OCI-LY7 (cell line): ENCODE measurements around the gene NAALADL2. TPM values are rescaled to one million over a fixed set of nuclear protein-coding genes. Genes with fewer than 3 reads are reported as not detected.

ENCODE experiments used
- BruUV-seq: library from RNA; stranded (reverse); fragments of 400-500 nt; replicated peaks from 2 replicates; lab custom pipeline; 2021; lab: Mats Ljungman, UMichigan
- CTCF ChIA-PET: fragments of 300-600 bp; sonication (Branson Sonifier 250); formaldehyde crosslinking; loops from one replicate; lab custom pipeline; 2022; ENCODE audit warnings: antibody characterized with exemption; ENCODE audit not compliant: unreplicated experiment; lab: Charles Lee
- POLR2A ChIA-PET: fragments of 300-600 bp; sonication (Branson Sonifier 250); formaldehyde crosslinking; loops from one replicate; lab custom pipeline; 2022; ENCODE audit warnings: antibody characterized with exemption; lab: Charles Lee
- DNase-seq: peaks from one replicate; pipeline ENCODE4 v3.0.0-alpha.2; 2015; ENCODE audit warnings: low spot score
- H2AFZ ChIP-seq: fragments of 200-600 bp; sonication (generic), shearing (Covaris generic); 2 replicates; pipeline ENCODE4 v1.6.1; 2014; ENCODE audit warnings: mild to moderate bottlenecking, antibody characterized with exemption, low read length, moderate library complexity
- H3K27ac ChIP-seq: fragments of 200-600 bp; sonication (generic); 2 replicates; pipeline ENCODE4 v1.5.1; 2014; ENCODE audit warnings: mixed run types, low read depth, mild to moderate bottlenecking, moderate library complexity, low read length, inconsistent platforms; ENCODE audit not compliant: poor library complexity, severe bottlenecking
- H3K36me3 ChIP-seq: fragments of 200-600 bp; sonication (generic); 2 replicates; pipeline ENCODE4 v1.6.1; 2014; ENCODE audit warnings: mild to moderate bottlenecking, antibody characterized with exemption, low read length, moderate library complexity, mixed read lengths; ENCODE audit not compliant: insufficient read depth
- H3K4me1 ChIP-seq: fragments of 200-600 bp; sonication (generic); 2 replicates; pipeline ENCODE4 v1.5.1; 2014; ENCODE audit warnings: mild to moderate bottlenecking, low read length; ENCODE audit not compliant: insufficient read depth, poor library complexity, severe bottlenecking
- H3K4me2 ChIP-seq: fragments of 200-600 bp; sonication (generic); 2 replicates; pipeline ENCODE4 v1.6.1; 2014; ENCODE audit warnings: mild to moderate bottlenecking, low read length
- H3K4me3 ChIP-seq: fragments of 200-600 bp; sonication (generic); 2 replicates; pipeline ENCODE4 v1.5.1; 2014; ENCODE audit warnings: mild to moderate bottlenecking, low read depth, low read length; ENCODE audit not compliant: poor library complexity, severe bottlenecking
- H3K79me2 ChIP-seq: fragments of 200-600 bp; sonication (generic); 2 replicates; pipeline ENCODE4 v1.6.1; 2016; ENCODE audit warnings: low read depth, mild to moderate bottlenecking, low read length, moderate library complexity, mixed read lengths; ENCODE audit not compliant: insufficient read depth
- H3K9me2 ChIP-seq: fragments of 200-600 bp; sonication (generic); 2 replicates; pipeline ENCODE4 v1.6.1; 2016; ENCODE audit warnings: mild to moderate bottlenecking, low read length, mixed read lengths; ENCODE audit not compliant: insufficient read depth
- H3K9me3 ChIP-seq: fragments of 200-600 bp; sonication (generic); 2 replicates; pipeline ENCODE4 v1.6.1; 2014; ENCODE audit warnings: mild to moderate bottlenecking, mixed run types, low read length, mixed read lengths
- H4K20me1 ChIP-seq: fragments of 200-600 bp; sonication (generic); 2 replicates; pipeline ENCODE4 v1.6.1; 2014; ENCODE audit warnings: mild to moderate bottlenecking, antibody characterized with exemption, low read length, moderate library complexity, mixed read lengths; ENCODE audit not compliant: insufficient read depth
- CTCF ChIP-seq: fragments of 200-600 bp; sonication (generic); conservative IDR thresholded peaks from 2 replicates; pipeline ENCODE4 v1.5.1; 2014; ENCODE audit warnings: mild to moderate bottlenecking, antibody characterized with exemption, low read length, moderate library complexity, mixed read lengths
- EZH2phosphoT487 ChIP-seq: fragments of 200-600 bp; sonication (generic); IDR thresholded peaks from 2 replicates; pipeline ENCODE4 v1.6.1; 2018; ENCODE audit warnings: low read depth, borderline replicate concordance, mild to moderate bottlenecking, mixed run types, antibody characterized with exemption, low read length, moderate library complexity, mixed read lengths
- intact Hi-C: fragments of 100-400 bp; cut with micrococcal nuclease; formaldehyde crosslinking; loops from one replicate; pipeline ENCODE4 v1.10.0; 2022; ENCODE audit not compliant: unreplicated experiment
- total RNA-seq, 2 experiments: library from RNA; depleted of rRNA in 1 of 2; stranded (reverse); fragments of >200 nt in 1 of 2; shearing (Covaris generic) in 1 of 2; gene quantifications; 2 replicates each; pipeline ENCODE4 v1.2.3, GENCODE V29; 2014 to 2022

Gene NAALADL2
- total RNA-seq, 2 experiments from 2014 or later: 0.25 to 0.70 TPM

- H3K79me2 ChIP-seq: no peaks in the 10 kb centered on the region
- H4K20me1 ChIP-seq: no peaks in the 10 kb centered on the region
- no peak overlapping the region for H2AFZ ChIP-seq
- no peaks in the 10 kb centered on the region for H3K4me1 ChIP-seq
- no peaks in the 10 kb centered on the region for H3K9me2 ChIP-seq
- CTCF ChIA-PET: no interaction called here
- H3K4me2 ChIP-seq: no peak overlapping the region
- intact Hi-C loops: no loop called here
- TF ChIP-seq EZH2phosphoT487 (no peak), CTCF (no peak)
- BruUV-seq: no TSS peak
- no peak overlapping the region for H3K27ac ChIP-seq
- POLR2A ChIA-PET: interaction anchor here (0.6 kb wide), 1 partner anchor 1106 kb away, joined by 3 read pairs; no protein-coding TSS in a partner anchor
- no peaks in the 10 kb centered on the region for H3K9me3 ChIP-seq
- H3K36me3 ChIP-seq: no peaks in the 10 kb centered on the region
- H3K4me3 ChIP-seq: no peak overlapping the region
- DNase-seq: no peak
These were observed 148.2 kb downstream of the NAALADL2 start for GRCh38 chr3:175007306-175007705.

- H2AFZ ChIP-seq: no peak overlapping the region
- H3K9me3 ChIP-seq: no peaks in the 10 kb centered on the region
- POLR2A ChIA-PET: interaction anchor here (0.6 kb wide), 1 partner anchor 398 kb away, joined by 3 read pairs; no protein-coding TSS in a partner anchor
- no peaks in the 10 kb centered on the region for H3K9me2 ChIP-seq
- H3K4me3 ChIP-seq: no peak overlapping the region
- H3K79me2 ChIP-seq: no peaks in the 10 kb centered on the region
- H3K4me1 ChIP-seq: no peaks in the 10 kb centered on the region
- no peaks in the 10 kb centered on the region for H4K20me1 ChIP-seq
- no peaks in the 10 kb centered on the region for H3K36me3 ChIP-seq
- no peak for DNase-seq
- no peak overlapping the region for H3K27ac ChIP-seq
- intact Hi-C loops: no loop called here
- no peak for TF ChIP-seq EZH2phosphoT487
- no peak for TF ChIP-seq CTCF
- CTCF ChIA-PET: no interaction called here
- H3K4me2 ChIP-seq: no peak overlapping the region
- BruUV-seq: no TSS peak
These were observed 150.2 kb downstream of the NAALADL2 start for GRCh38 chr3:175009295-175009694.

- BruUV-seq: no TSS peak
- POLR2A ChIA-PET: no interaction called here
- H3K9me2 ChIP-seq: no peaks in the 10 kb centered on the region
These were observed 156.0 kb downstream of the NAALADL2 start for GRCh38 chr3:175015056-175015635.

More at GRCh38 chr3:175015056-175015635, 156.0 kb downstream of the NAALADL2 start:
- CTCF ChIA-PET: no interaction called here
- no peaks in the 10 kb centered on the region for H4K20me1 ChIP-seq
- no peak for DNase-seq
- H3K4me3 ChIP-seq: no peak overlapping the region
- H3K27ac ChIP-seq: no peak overlapping the region
- no peaks in the 10 kb centered on the region for H3K36me3 ChIP-seq
- intact Hi-C loops: no loop called here
- no peaks in the 10 kb centered on the region for H3K79me2 ChIP-seq
- no peaks in the 10 kb centered on the region for H3K9me3 ChIP-seq
- TF ChIP-seq CTCF: no peak
- TF ChIP-seq EZH2phosphoT487: no peak
- no peak overlapping the region for H2AFZ ChIP-seq
- H3K4me1 ChIP-seq: no peaks in the 10 kb centered on the region
- no peak overlapping the region for H3K4me2 ChIP-seq
